T-cell (primary cell): ENCODE data around the gene CYP26B1. TPM values are rescaled to one million over a fixed set of nuclear protein-coding genes. Genes with fewer than 3 reads are reported as not detected.
A peak's percentile ranks its signal among the peaks of the same experiment; 100 is the strongest.

Source experiments
- ATAC-seq, 4 experiments: fragments of 200-7000 bp in 3 of 4; fragments of 150-1000 bp in 1 of 4; cut with Tn5 transposase; replicated peaks in 1 of 4; 1 replicate in 3 of 4; 2 replicates in 1 of 4; pipeline ENCODE4 v1.10.0; 2021; ENCODE audit warnings: moderate library complexity in 3 of 4, mild to moderate bottlenecking in 2 of 4, moderate number of reproducible peaks in 1 of 4
- CTCF ChIA-PET, 2 donors: fragments of 300-600 bp; sonication (Branson Sonifier 250); formaldehyde crosslinking; loops; one replicate each; lab custom pipeline; 2022; ENCODE audit warnings: antibody characterized with exemption in 2 of 2; lab: Charles Lee
- POLR2A ChIA-PET, 2 donors: fragments of 300-600 bp; sonication (Branson Sonifier 250); formaldehyde crosslinking; loops; one replicate each; lab custom pipeline; 2022; ENCODE audit warnings: antibody characterized with exemption in 2 of 2; lab: Charles Lee
- DNase-seq, 35 experiments: peaks; one replicate each; pipeline versions ENCODE4 v3.0.0 to v3.0.0-alpha.2; 2013 to 2023
- H3K27ac ChIP-seq: one replicate; pipeline ENCODE4 v1.5.1; 2013; ENCODE audit warnings: low read length
- H3K27me3 ChIP-seq, 2 experiments: replicated peaks in 1 of 2; 1 replicate in 1 of 2; 2 replicates in 1 of 2; pipeline versions ENCODE4 v1.6.1 to v1.7.0; 2013; ENCODE audit warnings: low read length in 1 of 2, mixed read lengths in 1 of 2; ENCODE audit not compliant: control insufficient read depth in 2 of 2, insufficient read depth in 2 of 2; ENCODE audit errors: extremely low read depth in 1 of 2
- H3K36me3 ChIP-seq, 2 donors: 1 replicate in 1 of 2; 2 replicates in 1 of 2; pipeline versions ENCODE4 v1.6.1 to v1.7.0; 2013; ENCODE audit warnings: low read length in 1 of 2; ENCODE audit not compliant: control insufficient read depth in 2 of 2, insufficient read depth in 1 of 2; ENCODE audit errors: extremely low read depth in 1 of 2
- H3K4me1 ChIP-seq, 2 experiments: 1 replicate in 1 of 2; 2 replicates in 1 of 2; pipeline versions ENCODE4 v1.6.1 to v1.7.0; 2013; ENCODE audit warnings: low read length in 2 of 2, mixed read lengths in 1 of 2; ENCODE audit not compliant: insufficient read depth in 2 of 2, control insufficient read depth in 1 of 2; ENCODE audit errors: extremely low read depth in 1 of 2
- H3K4me3 ChIP-seq, 2 donors: 1 replicate in 1 of 2; 2 replicates in 1 of 2; pipeline versions ENCODE4 v1.5.1 to v1.7.0; 2013; ENCODE audit warnings: mild to moderate bottlenecking in 2 of 2, low read length in 1 of 2, moderate library complexity in 1 of 2; ENCODE audit not compliant: control insufficient read depth in 1 of 2; ENCODE audit errors: extremely low read depth in 1 of 2
- H3K9me3 ChIP-seq: 2 replicates; pipeline ENCODE4 v1.7.0; 2013
- H3K27ac Mint-ChIP-seq, 2 donors: one replicate each; pipeline ENCODE4 v1.8.0; 2020 to 2021; ENCODE audit warnings: mild to moderate bottlenecking in 2 of 2, mixed read lengths in 2 of 2
- H3K27me3 Mint-ChIP-seq, 2 donors: one replicate each; pipeline ENCODE4 v1.8.0; 2021 to 2022; ENCODE audit warnings: mixed read lengths in 2 of 2
- H3K36me3 Mint-ChIP-seq: one replicate; pipeline ENCODE4 v1.8.0; 2021; ENCODE audit warnings: mixed read lengths
- H3K4me1 Mint-ChIP-seq, 3 donors: one replicate each; pipeline ENCODE4 v1.8.0; 2020 to 2022; ENCODE audit warnings: mixed read lengths in 3 of 3, mild to moderate bottlenecking in 1 of 3
- H3K4me3 Mint-ChIP-seq, 3 donors: one replicate each; pipeline ENCODE4 v1.8.0; 2020 to 2022; ENCODE audit warnings: mild to moderate bottlenecking in 3 of 3, mixed read lengths in 3 of 3, moderate library complexity in 3 of 3
- H3K9me3 Mint-ChIP-seq, 3 donors: one replicate each; pipeline ENCODE4 v1.8.0; 2020 to 2022; ENCODE audit warnings: mixed read lengths in 3 of 3
- WGBS: methylation state at CpG from one replicate; pipeline ENCODE4 v1.1.5; 2013; ENCODE audit warnings: missing lambda C conversion rate; ENCODE audit not compliant: insufficient coverage; 5-methylcytosine and 5-hydroxymethylcytosine counted together
- total RNA-seq, 35 experiments: library from RNA in 6 of 35; stranded (reverse) in 6 of 35; fragments of 120-200 nt in 1 of 35; gene quantifications; one replicate each; pipeline versions ENCODE4 v1.2.1 to v1.2.4 and lab custom pipeline; 2013 to 2026

Gene CYP26B1
- total RNA-seq, 5 donors from 2014 or later (not counting 1 experiment from before 2014, with no cell fraction given) = 0.06 TPM; not detected in 4

DNA sequence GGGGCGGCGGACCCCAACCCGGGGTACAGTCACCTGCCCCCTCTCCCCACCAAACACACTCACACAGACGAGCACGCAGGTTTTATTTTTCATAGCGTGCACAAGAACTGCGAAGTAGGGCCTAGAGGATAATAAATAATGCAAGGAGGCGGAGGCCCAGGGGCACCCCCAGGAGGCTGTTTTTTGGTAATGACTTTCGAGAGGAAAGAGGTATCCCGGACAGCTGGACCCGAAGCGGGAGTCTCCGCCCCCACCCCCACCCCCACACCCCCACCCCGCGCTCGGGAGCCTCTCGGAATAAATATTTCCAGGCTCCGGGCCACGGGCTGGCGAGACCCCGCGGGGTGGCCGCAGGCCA, 3.4 kb downstream of the CYP26B1 start:
- DNase-seq (peak in 1 of 35 experiments; percentile 0), ATAC-seq (no peak)
- Histone ChIP-seq H3K4me3 (no peak overlapping the region), H3K9me3 (no peaks in the 10 kb centered on the region), H3K4me1 (peaks cover 3 to 50% of the 10 kb centered on the region in 2 experiments), H3K36me3 (no peaks in the 10 kb centered on the region), H3K27me3 (peaks cover 6 to 77% of the 10 kb centered on the region in 2 experiments), H3K27ac (no peak overlapping the region)
- ChIA-PET POLR2A (no interaction called here), CTCF (no interaction called here)
- Mint-ChIP-seq H3K4me1 (peaks cover 28 to 39% (median 35%) of the 10 kb centered on the region in 3 donors), H3K36me3 (no peaks in the 10 kb centered on the region), H3K4me3 (peak overlapping the region; percentile 34 to 80 (median 39)), H3K9me3 (no peaks in the 10 kb centered on the region), H3K27ac (no peak overlapping the region), H3K27me3 (peaks cover 43 to 59% of the 10 kb centered on the region in 2 donors)
- 11% methylated on average over 6 of the region's 23 CpGs for WGBS

DNA sequence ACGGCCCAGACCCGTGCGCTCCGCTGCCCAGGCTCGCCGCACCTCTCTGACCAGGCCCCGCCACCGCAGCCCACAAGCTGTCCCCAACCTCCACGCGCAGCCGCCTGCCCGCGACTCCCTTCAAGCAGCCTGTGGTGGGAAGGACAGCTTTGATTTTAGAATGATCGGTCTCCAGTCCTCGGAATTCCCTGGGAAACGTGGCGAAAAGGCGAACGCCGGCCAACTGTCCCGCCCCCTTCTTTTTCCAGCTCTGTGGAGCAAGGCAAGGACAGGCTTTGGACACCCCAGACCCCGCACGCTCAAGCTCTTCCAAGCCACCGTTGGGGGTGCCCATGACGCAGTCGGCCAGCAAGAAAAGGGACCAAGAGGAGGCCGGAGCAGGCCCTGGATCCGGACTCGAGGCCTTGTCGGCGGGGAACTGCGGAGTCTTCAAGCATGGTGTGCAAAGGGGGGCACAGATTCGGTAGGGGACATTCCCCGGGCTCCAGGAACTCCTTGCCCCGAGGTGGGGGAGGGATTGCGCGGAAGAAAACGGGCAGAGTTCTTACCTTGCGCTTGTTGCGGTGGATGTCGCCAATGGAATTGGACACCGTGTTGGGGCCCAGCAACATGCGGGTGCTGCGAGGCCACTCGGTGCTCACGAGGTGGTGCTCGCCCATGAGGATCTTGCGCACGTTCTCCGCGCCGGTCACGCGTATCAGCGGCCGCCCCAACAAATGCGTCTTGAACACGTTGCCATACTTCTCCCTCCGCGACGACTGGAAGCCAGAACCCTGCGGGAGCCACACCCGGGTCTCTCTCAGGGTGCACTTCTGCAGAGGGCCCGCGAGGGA, 4.0 kb downstream of the CYP26B1 start:
- Histone ChIP-seq H3K9me3 (no peaks in the 10 kb centered on the region), H3K4me1 (peaks cover 3 to 47% of the 10 kb centered on the region in 2 experiments), H3K36me3 (no peaks in the 10 kb centered on the region), H3K27ac (no peak overlapping the region), H3K4me3 (no peak overlapping the region), H3K27me3 (peaks cover 6 to 72% of the 10 kb centered on the region in 2 experiments)
- Mint-ChIP-seq H3K27me3 (peaks cover 38 to 55% of the 10 kb centered on the region in 2 donors), H3K4me1 (peaks cover 22 to 35% (median 31%) of the 10 kb centered on the region in 3 donors), H3K36me3 (no peaks in the 10 kb centered on the region), H3K9me3 (no peaks in the 10 kb centered on the region), H3K4me3 (peak overlapping the region; percentile 34 to 80 (median 39)), H3K27ac (no peak overlapping the region)
- WGBS = 15% methylated on average over 54 of the region's 65 CpGs
- peak in 1 of 35 experiments; percentile 0 for DNase-seq
- ATAC-seq = no peak
- ChIA-PET CTCF (interaction anchor here in 1 of 2 donors (0.7 kb wide), 1 partner anchor 300 kb away, joined by 5 read pairs; no protein-coding TSS in a partner anchor), POLR2A (no interaction called here)

DNA sequence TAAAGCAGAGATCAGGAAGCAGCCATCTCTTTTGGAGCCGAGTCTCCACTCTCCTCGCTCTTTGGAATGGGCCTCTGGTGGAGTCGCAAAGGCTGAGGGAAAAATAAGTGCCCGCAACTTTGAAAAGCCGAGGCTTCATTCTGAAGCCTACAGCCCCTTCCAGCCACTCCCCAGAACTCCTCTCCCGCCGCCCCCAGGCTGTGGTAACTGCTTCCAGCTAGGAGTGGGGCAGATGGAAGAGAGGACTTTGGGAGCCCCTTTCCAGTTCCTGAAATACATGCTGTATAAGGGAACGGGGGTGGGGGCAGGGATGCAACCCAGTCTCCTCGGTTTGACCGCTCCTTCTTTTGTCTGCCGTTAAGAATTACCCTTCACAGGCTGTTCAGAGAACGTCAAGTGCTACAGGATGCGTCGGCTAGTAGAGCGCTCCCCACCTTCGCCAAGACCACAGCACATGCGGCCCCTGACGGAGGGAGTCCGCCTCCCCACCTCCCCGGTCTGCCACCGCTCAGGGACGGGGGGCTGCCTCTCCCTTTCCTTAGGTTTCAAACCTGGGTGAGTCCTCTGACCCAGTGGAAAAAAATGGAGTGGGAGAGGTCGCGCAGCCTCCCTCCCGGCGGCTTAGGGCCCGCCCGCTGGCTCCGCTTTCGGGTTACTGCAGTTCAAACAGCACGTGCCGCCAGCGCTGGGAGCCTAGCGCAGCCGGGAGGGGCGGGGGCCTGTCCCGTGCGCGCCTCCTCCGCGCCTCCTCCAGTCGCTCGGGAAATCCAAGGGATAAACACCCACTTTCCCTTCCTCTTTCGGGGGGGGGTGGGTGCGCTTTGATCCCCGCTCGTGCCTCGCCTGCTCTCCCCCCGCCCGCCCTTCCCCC, 4.9 kb downstream of the CYP26B1 start:
- Mint-ChIP-seq H3K36me3 (no peaks in the 10 kb centered on the region), H3K4me3 (peak overlapping the region in 1 of 3 donors; percentile 80), H3K27ac (no peak overlapping the region), H3K9me3 (no peaks in the 10 kb centered on the region), H3K27me3 (peaks cover 31 to 49% of the 10 kb centered on the region in 2 donors), H3K4me1 (peaks cover 18 to 29% (median 25%) of the 10 kb centered on the region in 3 donors)
- DNase-seq = peak in 1 of 35 experiments; percentile 0
- no peaks in the 10 kb centered on the region for H3K36me3 ChIP-seq
- no peaks in the 10 kb centered on the region for H3K9me3 ChIP-seq
- H3K27me3 ChIP-seq = peaks cover 3 to 69% of the 10 kb centered on the region in 2 experiments
- no peak overlapping the region for H3K4me3 ChIP-seq
- H3K27ac ChIP-seq = no peak overlapping the region
- WGBS = 38% methylated on average over 18 of the region's 50 CpGs
- ChIA-PET CTCF (interaction anchor here in 1 of 2 donors (0.7 kb wide), 1 partner anchor 301 kb away, joined by 5 read pairs; no protein-coding TSS in a partner anchor), POLR2A (no interaction called here)
- peaks cover 0 to 42% of the 10 kb centered on the region in 2 experiments for H3K4me1 ChIP-seq
- no peak for ATAC-seq

DNA sequence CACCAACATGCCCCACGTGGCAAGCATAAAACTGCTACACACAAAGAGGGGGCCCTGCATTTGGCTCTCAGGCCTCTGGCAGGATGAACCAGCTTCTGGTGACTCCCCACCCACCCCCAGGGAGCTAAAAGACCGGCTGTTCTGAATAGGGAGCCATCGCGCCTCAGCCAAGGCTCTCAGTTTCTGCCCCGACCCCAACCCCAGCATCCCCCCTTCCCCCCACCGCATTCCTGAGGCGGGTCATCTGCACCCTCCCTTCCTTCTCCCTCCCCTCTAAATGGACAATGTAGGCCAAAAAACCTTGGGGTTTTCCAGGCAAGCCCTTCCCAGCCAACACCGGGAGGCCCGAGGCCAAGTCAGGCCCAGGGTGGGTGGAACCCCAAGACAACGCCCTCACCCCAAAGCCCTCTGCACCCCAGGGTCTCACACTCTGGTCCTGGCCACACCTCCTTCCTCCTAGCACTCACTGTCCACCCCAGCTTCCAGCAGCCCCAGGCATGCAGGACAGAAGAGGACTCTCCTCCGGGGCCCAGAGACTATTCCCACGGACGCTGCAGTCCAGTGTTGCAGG, 5.7 kb downstream of the CYP26B1 start:
- peaks cover 28 to 46% of the 10 kb centered on the region in 2 donors for H3K27me3 Mint-ChIP-seq
- ChIA-PET POLR2A (no interaction called here), CTCF (no interaction called here)
- no peak overlapping the region for H3K4me3 Mint-ChIP-seq
- H3K4me3 ChIP-seq = no peak overlapping the region
- DNase-seq = no peak
- no peak overlapping the region for H3K27ac Mint-ChIP-seq
- H3K36me3 ChIP-seq = no peaks in the 10 kb centered on the region
- ATAC-seq = no peak
- no peak overlapping the region for H3K27ac ChIP-seq
- no peaks in the 10 kb centered on the region for H3K9me3 Mint-ChIP-seq
- H3K36me3 Mint-ChIP-seq = no peaks in the 10 kb centered on the region
- peaks cover 17 to 27% (median 26%) of the 10 kb centered on the region in 3 donors for H3K4me1 Mint-ChIP-seq
- H3K27me3 ChIP-seq = peaks cover 3 to 67% of the 10 kb centered on the region in 2 experiments
- H3K9me3 ChIP-seq = no peaks in the 10 kb centered on the region
- H3K4me1 ChIP-seq = peaks cover 0 to 41% of the 10 kb centered on the region in 2 experiments
- WGBS = 94% methylated on average over 7 of the region's 13 CpGs

DNA sequence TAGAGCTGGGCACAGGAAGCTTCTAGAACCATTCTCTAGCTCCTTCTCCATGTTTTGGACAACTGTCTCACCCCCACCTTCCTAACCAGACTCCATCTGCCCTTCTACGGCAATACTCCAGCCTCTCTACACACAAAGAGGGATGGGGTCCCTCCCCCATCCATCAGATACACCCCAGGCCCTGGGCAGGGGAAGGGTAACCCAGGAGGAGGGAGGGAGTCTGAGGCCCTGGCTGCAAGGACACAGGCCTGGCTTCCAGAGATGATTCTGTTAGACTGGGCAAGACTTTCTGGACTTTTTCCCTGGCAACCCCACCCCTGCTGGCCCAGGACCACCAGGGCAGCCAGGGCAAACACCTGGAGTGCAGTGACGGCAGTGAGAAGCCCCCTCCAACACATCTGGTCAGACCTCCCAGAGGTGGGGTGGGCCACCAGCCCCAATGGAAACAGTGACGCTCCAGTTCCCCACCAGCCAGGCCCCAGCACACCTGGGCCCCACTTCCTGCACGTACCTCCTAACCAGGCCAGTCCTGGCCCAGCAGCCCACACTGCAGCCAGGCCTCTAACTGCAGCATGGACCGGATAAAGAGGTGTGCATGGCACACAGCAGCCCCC, 6.5 kb downstream of the CYP26B1 start:
- Mint-ChIP-seq H3K27ac (no peak overlapping the region), H3K4me1 (peaks cover 9 to 21% (median 19%) of the 10 kb centered on the region in 3 donors), H3K9me3 (no peaks in the 10 kb centered on the region), H3K4me3 (no peak overlapping the region), H3K27me3 (peaks cover 21 to 37% of the 10 kb centered on the region in 2 donors), H3K36me3 (no peaks in the 10 kb centered on the region)
- H3K4me3 ChIP-seq = no peak overlapping the region
- CTCF ChIA-PET = interaction anchor here in 1 of 2 donors (0.6 kb wide), 1 partner anchor 11 kb away, joined by 3 read pairs; no protein-coding TSS in a partner anchor
- no peaks in the 10 kb centered on the region for H3K36me3 ChIP-seq
- DNase-seq = peak in 1 of 35 experiments; percentile 9
- ATAC-seq = no peak
- POLR2A ChIA-PET = no interaction called here
- WGBS = 72% methylated on average over 4 of the region's 5 CpGs
- H3K4me1 ChIP-seq = peaks cover 0 to 33% of the 10 kb centered on the region in 2 experiments
- H3K27me3 ChIP-seq = peaks cover 0 to 59% of the 10 kb centered on the region in 2 experiments
- H3K9me3 ChIP-seq = no peaks in the 10 kb centered on the region
- no peak overlapping the region for H3K27ac ChIP-seq
